GM18519 (cell line): ENCODE measurements around the gene CAPN2.
"Not testable (repeated sequence)": the region's sequence is repeated elsewhere in the genome, so short reads cannot be mapped to it uniquely, and the experiment has no call there.

Experiments used
- ATAC-seq: cut with Tn5 transposase; IDR thresholded peaks from one replicate; pipeline ENCODE4 v1.9.1; 2021; ENCODE audit warnings: mild to moderate bottlenecking, moderate library complexity; ENCODE audit not compliant: unreplicated experiment, low FRiP score

The CAPN2 gene

GRCh38 chr1:223776826-223777454 lies 64.6 kb downstream of the CAPN2 start:
- no peak for ATAC-seq

DNA sequence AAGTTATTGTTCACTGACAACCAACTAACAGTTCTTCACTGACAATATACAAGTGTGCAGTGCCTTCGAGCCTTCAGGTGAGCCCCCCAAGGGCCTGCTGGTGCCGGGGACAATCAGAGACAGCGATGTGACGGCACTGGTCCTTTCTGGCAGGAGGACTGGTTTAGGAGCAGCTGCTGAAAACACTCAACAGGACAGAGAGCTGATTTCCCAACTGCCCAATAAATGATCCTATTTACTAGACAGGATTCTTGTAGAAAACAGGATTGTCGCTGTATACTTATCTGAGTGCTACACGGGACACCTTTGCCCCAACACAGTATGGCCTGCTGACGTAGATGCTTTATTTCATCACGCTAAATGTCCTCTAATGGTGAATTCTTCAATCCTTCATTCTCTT lies 68.0 kb downstream of the CAPN2 start:
- no peak for ATAC-seq

DNA sequence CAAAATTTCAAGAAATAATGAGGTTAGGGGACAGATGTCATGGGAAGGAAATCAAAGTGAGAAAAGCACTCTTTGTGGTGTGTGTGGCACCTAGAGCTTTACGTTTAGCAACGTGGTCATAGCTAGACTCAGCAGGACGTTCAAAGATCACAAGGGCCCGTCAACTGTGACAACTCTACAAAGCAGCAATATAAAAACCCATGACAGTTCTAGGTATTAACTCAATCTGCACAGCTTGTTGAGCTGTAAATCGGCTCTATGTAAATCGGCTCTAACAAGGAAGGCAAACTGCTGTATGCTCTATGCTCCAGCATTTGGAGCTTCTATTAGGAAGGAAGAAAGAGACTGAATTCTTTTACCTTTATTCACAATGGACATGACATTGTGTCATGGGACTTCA lies 68.6 kb downstream of the CAPN2 start:
- ATAC-seq = no peak

GRCh38 chr1:223783676-223784075 lies 71.3 kb downstream of the CAPN2 start:
- no peak for ATAC-seq

DNA sequence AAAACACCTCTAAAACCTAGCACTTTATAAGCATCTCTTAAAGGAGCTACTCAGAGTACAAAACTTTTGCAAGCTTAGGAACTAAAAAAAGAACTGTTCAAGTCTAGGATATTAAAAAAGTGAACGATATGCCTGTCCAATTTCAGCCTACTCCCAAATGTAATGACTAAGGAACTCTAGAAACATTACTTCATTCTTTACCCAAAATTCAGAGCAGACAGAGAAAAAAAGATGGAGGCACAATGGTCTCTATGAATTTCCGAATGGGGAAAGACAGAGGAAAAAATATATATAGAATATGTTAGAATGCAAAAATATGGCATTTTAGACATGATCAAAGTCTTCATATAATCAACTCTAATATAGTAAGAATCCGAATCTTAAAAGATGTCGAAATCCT lies 72.2 kb downstream of the CAPN2 start:
- no peak for ATAC-seq

- ATAC-seq = no peak
Measured at GRCh38 chr1:223785808-223786207, 73.5 kb downstream of the CAPN2 start.

GRCh38 chr1:223788746-223789415 lies 76.5 kb downstream of the CAPN2 start:
- no peak for ATAC-seq

GRCh38 chr1:223792046-223792445 lies 79.7 kb downstream of the CAPN2 start:
- no peak for ATAC-seq

GRCh38 chr1:223793716-223794115 lies 81.4 kb downstream of the CAPN2 start:
- no peak for ATAC-seq

- no peak for ATAC-seq
Measured at GRCh38 chr1:223794136-223794880, 82.0 kb downstream of the CAPN2 start.

- ATAC-seq = no peak
Measured at GRCh38 chr1:223796210-223796609, 83.9 kb downstream of the CAPN2 start.

DNA sequence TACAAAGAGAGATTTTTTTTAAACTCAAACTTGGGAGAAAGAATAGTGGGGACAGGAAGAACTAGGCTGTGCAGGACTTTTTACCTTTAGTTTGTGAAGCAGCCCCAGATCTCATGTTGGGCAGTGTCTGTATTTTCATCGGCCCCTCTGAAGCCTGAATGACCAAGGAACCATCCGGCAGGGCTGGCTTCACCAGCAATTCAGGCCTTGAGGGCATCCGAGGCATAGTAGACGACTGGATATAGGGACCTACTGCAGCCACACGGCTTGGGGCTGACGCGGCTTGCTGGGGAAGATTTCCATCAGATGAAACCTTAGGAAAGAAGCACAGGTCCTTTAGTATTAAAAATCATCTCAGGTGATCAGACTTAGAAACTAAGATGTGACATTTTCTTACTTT lies 89.7 kb downstream of the CAPN2 start:
- ATAC-seq = no peak

DNA sequence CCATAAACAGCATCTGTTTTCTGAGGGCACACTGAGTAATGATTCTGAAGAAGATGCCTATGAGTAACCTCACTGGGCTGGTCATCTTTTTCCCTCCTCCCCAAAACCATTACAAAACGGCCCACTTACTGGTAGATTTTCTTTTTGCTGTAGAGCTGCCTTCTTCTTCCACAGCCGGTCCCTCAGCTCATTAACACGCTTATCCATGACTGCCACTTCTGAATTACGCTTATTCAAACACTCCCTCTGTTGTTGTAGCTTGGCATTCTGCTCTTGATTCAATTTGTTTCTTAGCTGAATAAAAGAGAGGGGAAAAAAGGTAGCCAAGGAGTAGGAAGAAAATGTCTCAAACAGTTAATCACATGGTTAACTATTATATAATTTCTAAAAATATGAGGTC lies 90.3 kb downstream of the CAPN2 start:
- no peak for ATAC-seq

DNA sequence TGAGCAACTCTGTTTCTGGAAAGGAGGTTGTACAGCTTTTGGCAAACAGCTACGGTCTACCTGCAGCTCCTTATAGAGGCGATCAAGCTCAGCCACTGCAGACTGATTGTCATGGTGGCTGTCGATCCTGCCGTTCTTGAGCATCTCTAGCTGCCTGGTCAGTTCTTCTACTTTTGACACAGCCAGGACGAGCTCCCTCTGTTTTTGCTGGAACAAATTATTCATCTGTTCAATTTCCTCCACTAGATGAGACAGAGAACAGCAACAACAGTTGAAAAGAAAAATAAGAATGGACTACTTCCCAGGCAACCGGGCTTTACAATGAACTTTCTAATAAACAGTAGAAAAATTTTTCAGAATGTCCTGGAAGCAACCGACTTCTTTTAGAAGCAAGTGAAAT lies 90.9 kb downstream of the CAPN2 start:
- no peak for ATAC-seq

GRCh38 chr1:223809905-223810304 lies 97.6 kb downstream of the CAPN2 start:
- ATAC-seq = not testable (repeated sequence)

GRCh38 chr1:223810586-223810985 lies 98.2 kb downstream of the CAPN2 start:
- no peak for ATAC-seq

- ATAC-seq = no peak
Measured at GRCh38 chr1:223811634-223812101, 99.3 kb downstream of the CAPN2 start.

GRCh38 chr1:223813645-223814044 lies 101.3 kb downstream of the CAPN2 start:
- no peak for ATAC-seq

DNA sequence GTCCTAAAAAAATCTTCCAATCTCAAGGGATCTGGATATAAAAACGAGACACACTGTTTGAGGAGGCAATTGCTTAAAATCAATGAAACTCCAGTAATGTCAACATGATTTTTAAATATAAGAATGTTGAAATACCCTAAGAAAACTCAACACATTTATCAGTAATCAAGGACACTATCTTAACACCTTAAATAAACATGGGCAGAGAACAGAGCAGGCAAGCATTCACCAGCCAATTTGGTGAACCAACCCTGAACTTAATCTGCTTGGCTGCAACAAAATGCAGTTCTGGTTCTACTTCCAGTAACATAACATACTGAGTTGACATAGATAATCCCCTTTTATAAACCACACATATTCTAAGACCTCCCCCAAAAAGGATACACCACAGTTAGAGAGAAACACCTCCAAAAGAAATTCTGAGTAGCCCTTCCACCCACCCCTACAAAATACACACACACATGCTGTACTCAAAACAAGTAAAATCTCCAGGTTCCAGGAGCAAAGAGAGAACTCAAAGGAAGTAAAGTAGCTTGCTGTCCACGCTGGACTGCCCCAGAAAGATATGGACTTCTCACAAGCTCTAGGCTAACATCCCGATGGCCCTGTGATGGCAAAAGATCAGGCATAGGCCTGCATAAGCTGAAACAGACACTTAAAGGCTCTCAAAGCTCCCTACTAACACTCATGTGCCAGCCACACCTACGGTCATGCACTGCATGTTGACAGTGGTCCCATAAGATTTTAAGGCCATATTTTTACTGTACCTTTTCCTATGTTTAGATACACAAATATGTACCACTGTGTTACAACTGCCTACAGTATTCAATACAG lies 102.9 kb downstream of the CAPN2 start:
- no peak for ATAC-seq

- ATAC-seq = no peak
Measured at GRCh38 chr1:223815865-223816264, 103.5 kb downstream of the CAPN2 start.

- ATAC-seq = not testable (repeated sequence)
Measured at GRCh38 chr1:223817265-223817664, 104.9 kb downstream of the CAPN2 start.
